H9 (cell line): ENCODE data around the gene ARHGEF12. TPM values are rescaled to one million over a fixed set of nuclear protein-coding genes. Genes with fewer than 3 reads are reported as not detected.

Source experiments
- DNase-seq: peaks from one replicate; pipeline ENCODE4 v3.0.0-alpha.2; 2017
- H2AFZ ChIP-seq: one replicate; pipeline ENCODE4 v1.6.1; 2013; ENCODE audit warnings: mild to moderate bottlenecking, low read length, control low read depth, moderate library complexity
- H2AK5ac ChIP-seq: 2 replicates; pipeline ENCODE4 v1.6.1; 2013; ENCODE audit warnings: low read length, control low read depth, mixed read lengths; ENCODE audit not compliant: insufficient read length
- H2BK120ac ChIP-seq: one replicate; pipeline ENCODE4 v1.6.1; 2013; ENCODE audit warnings: low read depth, mild to moderate bottlenecking, low read length, control low read depth, inconsistent platforms; ENCODE audit not compliant: poor library complexity, severe bottlenecking
- H2BK12ac ChIP-seq: 2 replicates; pipeline ENCODE4 v1.6.1; 2013; ENCODE audit warnings: low read length, control low read depth, mixed read lengths, low read depth; ENCODE audit not compliant: insufficient read length
- H2BK15ac ChIP-seq: 2 replicates; pipeline ENCODE4 v1.6.1; 2013; ENCODE audit warnings: low read depth, low read length, control low read depth
- H2BK20ac ChIP-seq: one replicate; pipeline ENCODE4 v1.6.1; 2013; ENCODE audit warnings: low read depth, mild to moderate bottlenecking, low read length, control low read depth, inconsistent platforms; ENCODE audit not compliant: poor library complexity, severe bottlenecking
- H2BK5ac ChIP-seq: 2 replicates; pipeline ENCODE4 v1.6.1; 2013; ENCODE audit warnings: low read length, control low read depth, mixed read lengths; ENCODE audit not compliant: insufficient read length
- H3K14ac ChIP-seq: 2 replicates; pipeline ENCODE4 v1.6.1; 2013; ENCODE audit warnings: low read length, control low read depth; ENCODE audit not compliant: insufficient read depth
- H3K18ac ChIP-seq: 2 replicates; pipeline ENCODE4 v1.6.1; 2013; ENCODE audit warnings: low read depth, mild to moderate bottlenecking, mixed read lengths, low read length, control low read depth; ENCODE audit not compliant: insufficient read length
- H3K23ac ChIP-seq: 2 replicates; pipeline ENCODE4 v1.6.1; 2013; ENCODE audit warnings: low read length, control low read depth, mixed read lengths, low read depth; ENCODE audit not compliant: insufficient read length
- H3K23me2 ChIP-seq: 2 replicates; pipeline ENCODE4 v1.6.1; 2013; ENCODE audit warnings: low read depth, mild to moderate bottlenecking, mixed read lengths, low read length, control low read depth; ENCODE audit not compliant: insufficient read length, poor library complexity, severe bottlenecking
- H3K27ac ChIP-seq: 2 replicates; pipeline ENCODE4 v1.5.1; 2013; ENCODE audit warnings: low read length, control low read depth, mixed read lengths, low read depth; ENCODE audit not compliant: insufficient read length
- H3K27me3 ChIP-seq: 2 replicates; pipeline ENCODE4 v1.6.1; 2013; ENCODE audit warnings: low read length, control low read depth, inconsistent platforms; ENCODE audit not compliant: insufficient read depth
- H3K4ac ChIP-seq: 2 replicates; pipeline ENCODE4 v1.6.1; 2013; ENCODE audit warnings: low read depth, mild to moderate bottlenecking, control low read depth, inconsistent platforms, low read length, moderate library complexity
- H3K4me1 ChIP-seq: 2 replicates; pipeline ENCODE4 v1.6.1; 2013; ENCODE audit warnings: low read length, control low read depth, inconsistent platforms; ENCODE audit not compliant: insufficient read depth
- H3K4me2 ChIP-seq: 2 replicates; pipeline ENCODE4 v1.6.1; 2013; ENCODE audit warnings: low read length, control low read depth, mixed read lengths; ENCODE audit not compliant: insufficient read length, insufficient read depth
- H3K56ac ChIP-seq: 2 replicates; pipeline ENCODE4 v1.6.1; 2013; ENCODE audit warnings: low read depth, mild to moderate bottlenecking, mixed read lengths, low read length, control low read depth; ENCODE audit not compliant: insufficient read length
- H3K79me1 ChIP-seq: 2 replicates; pipeline ENCODE4 v1.6.1; 2013; ENCODE audit warnings: low read depth, mild to moderate bottlenecking, moderate library complexity, low read length, control low read depth, inconsistent platforms; ENCODE audit not compliant: insufficient read depth, poor library complexity, severe bottlenecking
- H3K79me2 ChIP-seq: 2 replicates; pipeline ENCODE4 v1.6.1; 2013; ENCODE audit warnings: low read length, control low read depth, inconsistent platforms; ENCODE audit not compliant: insufficient read depth
- H3K9ac ChIP-seq: 2 replicates; pipeline ENCODE4 v1.6.1; 2013; ENCODE audit warnings: low read length, control low read depth, mixed read lengths; ENCODE audit not compliant: insufficient read length; ENCODE audit errors: extremely low read depth
- H3K9me3 ChIP-seq: one replicate; pipeline ENCODE4 v1.6.1; 2013; ENCODE audit warnings: low read depth, low read length, inconsistent platforms; ENCODE audit not compliant: control insufficient read depth
- H3T11ph ChIP-seq: one replicate; pipeline ENCODE4 v1.6.1; 2013; ENCODE audit warnings: mild to moderate bottlenecking, low read length, control low read depth, inconsistent platforms
- H4K20me1 ChIP-seq: one replicate; pipeline ENCODE4 v1.6.1; 2013; ENCODE audit not compliant: control insufficient read depth, insufficient read length, insufficient read depth
- H4K5ac ChIP-seq: 2 replicates; pipeline ENCODE4 v1.6.1; 2013; ENCODE audit warnings: low read depth, mild to moderate bottlenecking, mixed read lengths, low read length, control low read depth; ENCODE audit not compliant: insufficient read length
- H4K8ac ChIP-seq: replicated peaks from 2 replicates; pipeline ENCODE4 v1.6.1; 2013; ENCODE audit warnings: low read length, control low read depth, mixed read lengths, low read depth; ENCODE audit not compliant: insufficient read length
- H4K91ac ChIP-seq: 2 replicates; pipeline ENCODE4 v1.6.1; 2013; ENCODE audit warnings: low read depth, mild to moderate bottlenecking, moderate library complexity, mixed read lengths, low read length, control low read depth; ENCODE audit not compliant: insufficient read length
- H3K27ac Mint-ChIP-seq, 3 experiments: 2 replicates in 2 of 3; 3 replicates in 1 of 3; pipeline ENCODE4 v1.8.0; 2020 to 2021; ENCODE audit warnings: mixed read lengths in 3 of 3, mild to moderate bottlenecking in 1 of 3, moderate library complexity in 1 of 3
- H3K27me3 Mint-ChIP-seq: 2 replicates; pipeline ENCODE4 v1.8.0; 2021; ENCODE audit warnings: low read depth, mild to moderate bottlenecking, moderate library complexity, mixed read lengths
- H3K36me3 Mint-ChIP-seq, 3 experiments: 2 replicates in 2 of 3; 3 replicates in 1 of 3; pipeline ENCODE4 v1.8.0; 2020 to 2021; ENCODE audit warnings: low read depth in 3 of 3, mixed read lengths in 3 of 3; ENCODE audit not compliant: insufficient read depth in 1 of 3
- H3K4me1 Mint-ChIP-seq, 2 experiments: 2 replicates each; pipeline ENCODE4 v1.8.0; 2020; ENCODE audit warnings: mixed read lengths in 2 of 2
- H3K4me3 Mint-ChIP-seq, 2 experiments: 2 replicates in 1 of 2; 3 replicates in 1 of 2; pipeline ENCODE4 v1.8.0; 2020 to 2021; ENCODE audit warnings: mild to moderate bottlenecking in 2 of 2, mixed read lengths in 2 of 2, moderate library complexity in 1 of 2
- H3K9me3 Mint-ChIP-seq, 2 experiments: 2 replicates in 1 of 2; 3 replicates in 1 of 2; pipeline ENCODE4 v1.8.0; 2020; ENCODE audit warnings: mild to moderate bottlenecking in 2 of 2, mixed read lengths in 2 of 2, moderate library complexity in 1 of 2
- WGBS: extraction: QIAGEN DNeasy Blood & Tissue Kit; methylation state at CpG from one replicate; pipeline ENCODE4 v1.1.7; 2013; ENCODE audit warnings: missing lambda C conversion rate, low lambda C conversion rate, mixed read lengths; ENCODE audit not compliant: insufficient read length; ENCODE audit errors: extremely low coverage; 5-methylcytosine and 5-hydroxymethylcytosine counted together
- total RNA-seq: library from RNA; stranded (reverse); gene quantifications from 2 replicates; pipeline ENCODE4 v1.2.1, GENCODE V29; 2021
- TF ChIP-seq, protein P1 (sequence below): fragments of 200-600 bp; sonication (generic); conservative IDR thresholded peaks from 3 replicates; pipeline ENCODE4 v1.8.0; 2021; ENCODE audit warnings: antibody characterized with exemption, mild to moderate bottlenecking

ARHGEF12 gene
- total RNA-seq, 1 experiment from 2014 or later, result 27.0 TPM

GRCh38 chr11:120381401-120381800, 45.2 kb downstream of the ARHGEF12 start:
- Histone ChIP-seq H4K20me1 (no peaks in the 10 kb centered on the region), H3K4me1 (peaks cover 7% of the 10 kb centered on the region; the same call in 1 of the 2 replicates), H2BK20ac (no peak overlapping the region), H2BK5ac (no peak overlapping the region), H3K56ac (no peak overlapping the region), H3K79me1 (peaks cover 5% of the 10 kb centered on the region), H2BK12ac (no peak overlapping the region), H3K9me3 (no peaks in the 10 kb centered on the region), H4K91ac (no peak overlapping the region), H3K4me2 (no peak overlapping the region), H3K4ac (no peak overlapping the region), H3K23me2 (no peaks in the 10 kb centered on the region), H3K23ac (no peak overlapping the region), H3K27me3 (no peaks in the 10 kb centered on the region), H3K14ac (no peak overlapping the region), H3K79me2 (peaks cover 2% of the 10 kb centered on the region; the same call in 1 of the 2 replicates), H2BK120ac (no peak overlapping the region), H4K5ac (no peak overlapping the region), H3K18ac (no peak overlapping the region), H2AK5ac (no peak overlapping the region), H3K9ac (no peak overlapping the region), H2BK15ac (no peak overlapping the region), H3T11ph (no peak overlapping the region), H4K8ac (no peak overlapping the region), H3K27ac (no peak overlapping the region), H2AFZ (no peak overlapping the region)
- no peak overlapping the region for H3K4me3 Mint-ChIP-seq
- no peak overlapping the region for H3K27ac Mint-ChIP-seq
- no peaks in the 10 kb centered on the region for H3K27me3 Mint-ChIP-seq
- no CpG with 5 or more reads among the region's 7 CpGs for WGBS
- TF ChIP-seq, protein P1, sequence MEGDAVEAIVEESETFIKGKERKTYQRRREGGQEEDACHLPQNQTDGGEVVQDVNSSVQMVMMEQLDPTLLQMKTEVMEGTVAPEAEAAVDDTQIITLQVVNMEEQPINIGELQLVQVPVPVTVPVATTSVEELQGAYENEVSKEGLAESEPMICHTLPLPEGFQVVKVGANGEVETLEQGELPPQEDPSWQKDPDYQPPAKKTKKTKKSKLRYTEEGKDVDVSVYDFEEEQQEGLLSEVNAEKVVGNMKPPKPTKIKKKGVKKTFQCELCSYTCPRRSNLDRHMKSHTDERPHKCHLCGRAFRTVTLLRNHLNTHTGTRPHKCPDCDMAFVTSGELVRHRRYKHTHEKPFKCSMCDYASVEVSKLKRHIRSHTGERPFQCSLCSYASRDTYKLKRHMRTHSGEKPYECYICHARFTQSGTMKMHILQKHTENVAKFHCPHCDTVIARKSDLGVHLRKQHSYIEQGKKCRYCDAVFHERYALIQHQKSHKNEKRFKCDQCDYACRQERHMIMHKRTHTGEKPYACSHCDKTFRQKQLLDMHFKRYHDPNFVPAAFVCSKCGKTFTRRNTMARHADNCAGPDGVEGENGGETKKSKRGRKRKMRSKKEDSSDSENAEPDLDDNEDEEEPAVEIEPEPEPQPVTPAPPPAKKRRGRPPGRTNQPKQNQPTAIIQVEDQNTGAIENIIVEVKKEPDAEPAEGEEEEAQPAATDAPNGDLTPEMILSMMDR, result no peak
- peaks cover 30 to 34% of the 10 kb centered on the region in 2 experiments for H3K9me3 Mint-ChIP-seq
- H3K4me1 Mint-ChIP-seq, result peaks cover 19 to 20% of the 10 kb centered on the region in 2 experiments
- DNase-seq, result no peak
- H3K36me3 Mint-ChIP-seq, result peaks cover 24 to 42% (median 27%) of the 10 kb centered on the region in 3 experiments
